Natural killer cell (primary cell): ENCODE measurements around the gene EIF1B. TPM values are rescaled to one million over a fixed set of nuclear protein-coding genes. Genes with fewer than 3 reads are reported as not detected.

Source experiments
- ATAC-seq, 3 donors: fragments of 150-1000 bp in 2 of 3; fragments of 200-7000 bp in 1 of 3; cut with Tn5 transposase; 1 replicate in 1 of 3; 2 replicates in 2 of 3; pipeline ENCODE4 v1.10.0; 2021; ENCODE audit warnings: mild to moderate bottlenecking in 2 of 3, moderate library complexity in 2 of 3
- DNase-seq, 2 donors: peaks; one replicate each; pipeline versions ENCODE4 v3.0.0 to v3.0.0-alpha.2; 2013 to 2021; ENCODE audit warnings: mixed read lengths in 1 of 2
- H3K27ac ChIP-seq: one replicate; pipeline ENCODE4 v1.5.1; 2013; ENCODE audit warnings: mild to moderate bottlenecking, low read length
- H3K27me3 ChIP-seq: one replicate; pipeline ENCODE4 v1.6.1; 2013; ENCODE audit warnings: low read length; ENCODE audit not compliant: control insufficient read depth, insufficient read depth
- H3K36me3 ChIP-seq: one replicate; pipeline ENCODE4 v1.6.1; 2013; ENCODE audit warnings: low read length; ENCODE audit not compliant: control insufficient read depth, insufficient read depth
- H3K4me1 ChIP-seq: one replicate; pipeline ENCODE4 v1.6.1; 2013; ENCODE audit warnings: low read length; ENCODE audit not compliant: control insufficient read depth, insufficient read depth
- H3K4me3 ChIP-seq: one replicate; pipeline ENCODE4 v1.5.1; 2013; ENCODE audit warnings: low read length
- H3K9me3 ChIP-seq: one replicate; pipeline ENCODE4 v1.6.1; 2013; ENCODE audit warnings: low read length; ENCODE audit not compliant: control insufficient read depth, insufficient read depth
- H3K27ac Mint-ChIP-seq, 2 donors: one replicate each; pipeline ENCODE4 v1.8.0; 2022; ENCODE audit warnings: mild to moderate bottlenecking in 2 of 2, mixed read lengths in 2 of 2, moderate library complexity in 1 of 2
- H3K27me3 Mint-ChIP-seq, 2 donors: one replicate each; pipeline ENCODE4 v1.8.0; 2022; ENCODE audit warnings: low read depth in 2 of 2, mixed read lengths in 2 of 2
- H3K36me3 Mint-ChIP-seq: one replicate; pipeline ENCODE4 v1.8.0; 2022; ENCODE audit warnings: mixed read lengths
- H3K4me1 Mint-ChIP-seq, 2 donors: one replicate each; pipeline ENCODE4 v1.8.0; 2022; ENCODE audit warnings: mixed read lengths in 2 of 2
- H3K4me3 Mint-ChIP-seq: one replicate; pipeline ENCODE4 v1.8.0; 2022; ENCODE audit warnings: mild to moderate bottlenecking, moderate library complexity, mixed read lengths
- H3K9me3 Mint-ChIP-seq, 2 donors: one replicate each; pipeline ENCODE4 v1.8.0; 2022; ENCODE audit warnings: mixed read lengths in 2 of 2
- CTCF ChIP-seq: fragments of 200-600 bp; IDR thresholded peaks from one replicate; pipeline ENCODE4 v1.8.0; 2022; ENCODE audit warnings: antibody characterized with exemption
- WGBS: methylation state at CpG from one replicate; pipeline ENCODE4 v1.1.7; 2013; ENCODE audit warnings: missing lambda C conversion rate; ENCODE audit not compliant: insufficient coverage; 5-methylcytosine and 5-hydroxymethylcytosine counted together
- intact Hi-C: fragments of 100-400 bp; cut with micrococcal nuclease; formaldehyde crosslinking; loops from one replicate; pipeline ENCODE4 v1.14.2; 2022
- total RNA-seq, 4 donors: library from RNA; stranded (reverse); fragments of 120-200 nt in 1 of 4; gene quantifications; one replicate each; pipeline versions ENCODE4 v1.2.3 to v1.2.4, GENCODE V29; 2013 to 2022

The EIF1B gene
- total RNA-seq, 3 donors from 2014 or later (not counting 1 experiment from before 2014, with no cell fraction given) = 52.9 to 67.3 (median 55.1) TPM

GRCh38 chr3:40321818-40322217 is 12.3 kb downstream of the EIF1B start:
- Histone ChIP-seq H3K4me3 (no peak overlapping the region), H3K4me1 (no peaks in the 10 kb centered on the region), H3K27ac (no peak overlapping the region), H3K9me3 (no peaks in the 10 kb centered on the region), H3K27me3 (no peaks in the 10 kb centered on the region), H3K36me3 (no peaks in the 10 kb centered on the region)
- H3K4me1 Mint-ChIP-seq = no peaks in the 10 kb centered on the region
- ATAC-seq (no peak), DNase-seq (no peak)
- H3K4me3 Mint-ChIP-seq = no peak overlapping the region
- no peak for TF ChIP-seq CTCF
- no peaks in the 10 kb centered on the region for H3K9me3 Mint-ChIP-seq
- no peaks in the 10 kb centered on the region for H3K36me3 Mint-ChIP-seq
- intact Hi-C loops = no loop called here
- 87% methylated on average over 2 of the region's 2 CpGs for WGBS
- H3K27ac Mint-ChIP-seq = no peak overlapping the region
- H3K27me3 Mint-ChIP-seq = no peaks in the 10 kb centered on the region

GRCh38 chr3:40323946-40324345 is 14.4 kb downstream of the EIF1B start:
- Histone ChIP-seq H3K9me3 (no peaks in the 10 kb centered on the region), H3K27ac (no peak overlapping the region), H3K27me3 (no peaks in the 10 kb centered on the region), H3K4me1 (no peaks in the 10 kb centered on the region), H3K36me3 (no peaks in the 10 kb centered on the region), H3K4me3 (no peak overlapping the region)
- 88% methylated on average over 4 of the region's 5 CpGs for WGBS
- TF ChIP-seq CTCF = no peak
- DNase-seq = no peak
- Mint-ChIP-seq H3K27me3 (no peaks in the 10 kb centered on the region), H3K4me3 (no peak overlapping the region), H3K4me1 (peaks cover 4 to 5% of the 10 kb centered on the region in 2 donors), H3K27ac (no peak overlapping the region), H3K9me3 (no peaks in the 10 kb centered on the region), H3K36me3 (no peaks in the 10 kb centered on the region)
- ATAC-seq = no peak
- intact Hi-C loops = no loop called here

DNA sequence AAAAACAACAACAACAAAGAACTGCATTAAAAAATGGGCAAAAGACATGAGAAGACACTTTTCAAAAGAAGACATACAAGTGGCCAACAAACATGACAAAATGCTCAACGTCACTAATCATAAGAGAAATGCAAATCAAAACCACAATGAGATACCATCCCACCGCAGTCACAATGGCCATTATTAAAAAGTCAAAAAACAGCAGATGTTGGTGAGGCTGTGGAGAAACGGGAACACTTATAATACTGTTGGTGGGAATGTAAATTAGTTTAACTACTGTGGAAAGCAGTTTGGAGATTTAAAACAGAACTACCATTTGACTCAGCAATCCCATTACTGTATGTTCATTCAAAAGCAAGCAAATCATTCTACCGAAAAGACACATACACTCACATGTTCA is 15.1 kb downstream of the EIF1B start:
- Histone ChIP-seq H3K27me3 (no peaks in the 10 kb centered on the region), H3K36me3 (no peaks in the 10 kb centered on the region), H3K27ac (no peak overlapping the region), H3K4me3 (no peak overlapping the region), H3K4me1 (no peaks in the 10 kb centered on the region), H3K9me3 (no peaks in the 10 kb centered on the region)
- Mint-ChIP-seq H3K27me3 (no peaks in the 10 kb centered on the region), H3K4me1 (peaks cover 4 to 5% of the 10 kb centered on the region in 2 donors), H3K36me3 (no peaks in the 10 kb centered on the region), H3K4me3 (no peak overlapping the region), H3K9me3 (no peaks in the 10 kb centered on the region), H3K27ac (no peak overlapping the region)
- no peak for TF ChIP-seq CTCF
- intact Hi-C loops = loop anchor here (5.0 kb wide), 1 partner anchor 258 kb away; no protein-coding TSS in a partner anchor
- DNase-seq (no peak), ATAC-seq (no peak)
- 68% methylated on average over 3 of the region's 4 CpGs for WGBS

DNA sequence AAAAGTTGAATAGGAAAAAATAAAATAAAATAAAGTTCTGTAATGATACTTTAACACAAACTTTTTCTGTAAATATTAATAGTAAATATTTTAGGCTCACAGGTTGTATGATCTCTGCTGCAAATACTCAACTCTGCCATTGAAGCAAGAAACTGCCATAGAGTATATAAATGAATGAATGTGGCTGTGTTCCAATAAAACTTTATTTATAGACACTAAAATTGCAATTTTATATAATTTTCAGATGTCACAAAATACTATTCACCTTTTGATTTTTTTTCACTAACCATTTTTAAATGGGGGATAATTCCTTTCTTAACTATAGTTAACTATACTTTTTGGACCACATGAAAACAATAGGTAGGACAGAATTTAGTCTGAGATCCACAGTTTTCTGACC is 16.0 kb downstream of the EIF1B start:
- Mint-ChIP-seq H3K9me3 (no peaks in the 10 kb centered on the region), H3K27ac (no peak overlapping the region), H3K27me3 (no peaks in the 10 kb centered on the region), H3K36me3 (no peaks in the 10 kb centered on the region), H3K4me3 (no peak overlapping the region), H3K4me1 (peaks cover 4 to 5% of the 10 kb centered on the region in 2 donors)
- Histone ChIP-seq H3K4me3 (no peak overlapping the region), H3K4me1 (no peaks in the 10 kb centered on the region), H3K27ac (no peak overlapping the region), H3K9me3 (no peaks in the 10 kb centered on the region), H3K36me3 (no peaks in the 10 kb centered on the region), H3K27me3 (no peaks in the 10 kb centered on the region)
- intact Hi-C loops = loop anchor here (5.0 kb wide), 1 partner anchor 257 kb away; no protein-coding TSS in a partner anchor
- no peak for ATAC-seq
- TF ChIP-seq CTCF = no peak
- DNase-seq = no peak
